SHP77 treated with DMSO at 0.1 percent for 48 hours (cell line): ENCODE results near the gene ATL2.
"Not testable (repeated sequence)": the region's sequence is repeated elsewhere in the genome, so short reads cannot be mapped to it uniquely, and the experiment has no call there.

Experiments used
- DNase-seq: peaks from one replicate; lab custom pipeline; 2025; lab: John Stamatoyannopoulos, UW

ATL2 gene

GRCh38 chr2:38274286-38275276 is 102.5 kb downstream of the ATL2 start:
- peak; percentile 31 for DNase-seq

- DNase-seq, result no peak
Measured at GRCh38 chr2:38271697-38272096, 105.4 kb downstream of the ATL2 start.

GRCh38 chr2:38269421-38269820 is 107.7 kb downstream of the ATL2 start:
- no peak for DNase-seq

GRCh38 chr2:38268691-38269327 is 108.3 kb downstream of the ATL2 start:
- DNase-seq, result no peak

GRCh38 chr2:38268001-38268400 is 109.1 kb downstream of the ATL2 start:
- DNase-seq, result no peak

GRCh38 chr2:38267270-38267925 is 109.7 kb downstream of the ATL2 start:
- DNase-seq, result no peak

GRCh38 chr2:38266382-38267061 is 110.6 kb downstream of the ATL2 start:
- no peak for DNase-seq

- no peak for DNase-seq
Measured at GRCh38 chr2:38265461-38265860, 111.6 kb downstream of the ATL2 start.

GRCh38 chr2:38264396-38265221 is 112.5 kb downstream of the ATL2 start:
- DNase-seq, result no peak

GRCh38 chr2:38263293-38263692 is 113.8 kb downstream of the ATL2 start:
- no peak for DNase-seq

- DNase-seq, result no peak
Measured at GRCh38 chr2:38262069-38262871, 114.8 kb downstream of the ATL2 start.

- no peak for DNase-seq
Measured at GRCh38 chr2:38261569-38262068, 115.5 kb downstream of the ATL2 start.

- no peak for DNase-seq
Measured at GRCh38 chr2:38260972-38261371, 116.1 kb downstream of the ATL2 start.

GRCh38 chr2:38260469-38260868 is 116.6 kb downstream of the ATL2 start:
- DNase-seq, result no peak

- no peak for DNase-seq
Measured at GRCh38 chr2:38259311-38259710, 117.8 kb downstream of the ATL2 start.

- not testable (repeated sequence) for DNase-seq
Measured at GRCh38 chr2:38257680-38258079, 119.4 kb downstream of the ATL2 start.

- no peak for DNase-seq
Measured at GRCh38 chr2:38256610-38257009, 120.5 kb downstream of the ATL2 start.

- no peak for DNase-seq
Measured at GRCh38 chr2:38255211-38255610, 121.9 kb downstream of the ATL2 start.

- DNase-seq, result no peak
Measured at GRCh38 chr2:38254796-38255195, 122.3 kb downstream of the ATL2 start.

GRCh38 chr2:38251940-38252339 is 125.1 kb downstream of the ATL2 start:
- DNase-seq, result no peak
